ENCODE measurements around the gene PRPH2.

The PRPH2 gene, protein sequence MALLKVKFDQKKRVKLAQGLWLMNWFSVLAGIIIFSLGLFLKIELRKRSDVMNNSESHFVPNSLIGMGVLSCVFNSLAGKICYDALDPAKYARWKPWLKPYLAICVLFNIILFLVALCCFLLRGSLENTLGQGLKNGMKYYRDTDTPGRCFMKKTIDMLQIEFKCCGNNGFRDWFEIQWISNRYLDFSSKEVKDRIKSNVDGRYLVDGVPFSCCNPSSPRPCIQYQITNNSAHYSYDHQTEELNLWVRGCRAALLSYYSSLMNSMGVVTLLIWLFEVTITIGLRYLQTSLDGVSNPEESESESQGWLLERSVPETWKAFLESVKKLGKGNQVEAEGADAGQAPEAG

GRCh38 chr6:42722497-42722896, at the start of gene PRPH2:
PRPH2 (minus strand) TSS chr6:42722597; CDS start chr6:42722334, 263 bp downstream.
- DNase-seq: no peak

DNA sequence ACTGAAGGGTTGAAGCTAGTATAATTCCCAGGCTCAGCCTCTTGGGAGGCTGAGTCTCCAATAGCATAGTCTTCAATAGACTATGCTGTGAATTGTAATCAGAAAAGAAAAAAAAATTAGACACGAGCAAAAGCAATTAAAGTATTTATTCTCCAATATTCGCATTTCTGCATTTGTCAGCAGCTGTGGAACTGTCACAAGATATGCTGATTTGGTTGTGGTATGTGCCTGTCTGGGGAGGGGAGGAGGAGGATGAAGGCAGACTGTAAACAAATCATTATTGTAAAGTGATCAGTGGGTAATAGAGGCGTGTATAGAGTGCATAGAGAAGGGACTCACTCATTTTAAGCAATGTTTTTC, 49.3 kb upstream of the PRPH2 start:
- no peak for DNase-seq

GRCh38 chr6:42769836-42770235, 47.4 kb upstream of the PRPH2 start:
- DNase-seq: no peak

DNA sequence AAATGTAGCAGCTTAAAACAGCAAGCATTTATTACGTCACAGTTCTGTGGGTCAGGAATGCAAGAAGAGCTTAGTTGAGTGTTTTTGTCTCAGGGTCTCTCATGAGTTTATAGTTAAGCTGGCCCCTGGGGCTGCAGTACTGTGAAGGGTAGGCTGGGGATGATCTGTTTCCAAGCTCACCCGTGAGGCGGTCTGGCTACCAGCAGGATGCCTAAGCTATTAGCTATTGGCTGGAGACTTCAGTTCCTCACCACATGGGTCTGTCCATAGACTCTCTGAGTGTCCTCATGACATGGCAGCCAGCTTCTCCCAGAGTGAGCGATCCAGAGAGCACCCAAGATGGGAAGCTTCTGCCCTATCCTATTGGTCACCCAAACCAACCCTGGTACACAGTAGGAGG, 46.7 kb upstream of the PRPH2 start:
- no peak for DNase-seq

GRCh38 chr6:42766163-42766670, 43.8 kb upstream of the PRPH2 start:
- DNase-seq: peak; percentile 61

DNA sequence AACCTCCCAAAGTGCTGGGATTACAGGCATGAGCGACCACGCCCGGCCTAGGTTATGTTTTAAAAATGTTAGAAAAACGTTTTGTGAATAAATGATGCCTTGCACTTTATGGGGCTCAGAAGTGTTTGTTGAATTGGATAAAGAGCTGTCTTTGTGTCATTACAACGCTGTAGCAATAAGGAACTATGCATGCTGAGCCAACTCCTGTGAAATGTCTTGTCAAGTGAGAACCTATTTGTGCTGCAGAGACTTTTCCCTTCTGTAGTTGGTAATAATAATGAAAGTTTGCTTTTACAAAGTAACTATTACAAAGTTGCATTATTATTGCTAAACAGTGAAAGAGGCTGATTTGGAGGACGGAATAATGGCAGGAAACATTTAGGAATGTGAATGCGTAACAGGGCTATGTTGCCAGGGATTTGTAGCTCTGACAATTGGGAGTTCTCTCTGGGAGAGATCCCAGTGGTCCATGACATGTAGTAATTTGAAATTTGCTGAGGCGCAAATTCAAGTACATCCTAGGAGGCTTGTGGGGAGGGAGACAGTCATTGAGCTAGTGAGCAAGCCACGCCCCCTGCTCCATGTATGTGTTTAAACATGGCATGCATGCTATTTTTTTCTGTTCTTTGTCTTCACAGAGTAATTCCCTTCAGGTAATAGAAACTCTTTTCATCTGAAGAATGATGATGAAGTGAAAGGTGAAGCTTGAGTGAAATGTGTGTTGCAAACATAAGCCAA, 42.7 kb upstream of the PRPH2 start:
- no peak for DNase-seq

DNA sequence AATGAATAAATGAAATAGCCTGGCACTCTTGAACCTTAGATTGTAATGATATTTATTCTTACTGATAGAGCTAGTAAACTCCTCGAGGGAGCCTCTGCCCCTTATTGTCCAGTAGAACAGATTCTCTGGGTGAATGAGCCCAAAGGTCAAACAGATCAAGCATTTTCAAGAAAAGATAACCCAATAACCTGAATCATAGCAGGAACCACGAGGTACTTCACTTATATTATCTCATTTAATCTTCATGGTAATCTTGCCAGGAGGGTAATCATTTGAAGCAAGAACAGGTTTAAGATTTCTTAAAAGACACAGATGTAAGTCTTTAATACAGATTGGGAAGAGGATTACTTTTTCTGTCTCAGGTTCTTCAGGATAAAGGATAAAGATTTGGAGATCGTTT, 40.6 kb upstream of the PRPH2 start:
- no peak for DNase-seq

- DNase-seq: no peak
Measured at GRCh38 chr6:42762426-42762859, 40.0 kb upstream of the PRPH2 start.

DNA sequence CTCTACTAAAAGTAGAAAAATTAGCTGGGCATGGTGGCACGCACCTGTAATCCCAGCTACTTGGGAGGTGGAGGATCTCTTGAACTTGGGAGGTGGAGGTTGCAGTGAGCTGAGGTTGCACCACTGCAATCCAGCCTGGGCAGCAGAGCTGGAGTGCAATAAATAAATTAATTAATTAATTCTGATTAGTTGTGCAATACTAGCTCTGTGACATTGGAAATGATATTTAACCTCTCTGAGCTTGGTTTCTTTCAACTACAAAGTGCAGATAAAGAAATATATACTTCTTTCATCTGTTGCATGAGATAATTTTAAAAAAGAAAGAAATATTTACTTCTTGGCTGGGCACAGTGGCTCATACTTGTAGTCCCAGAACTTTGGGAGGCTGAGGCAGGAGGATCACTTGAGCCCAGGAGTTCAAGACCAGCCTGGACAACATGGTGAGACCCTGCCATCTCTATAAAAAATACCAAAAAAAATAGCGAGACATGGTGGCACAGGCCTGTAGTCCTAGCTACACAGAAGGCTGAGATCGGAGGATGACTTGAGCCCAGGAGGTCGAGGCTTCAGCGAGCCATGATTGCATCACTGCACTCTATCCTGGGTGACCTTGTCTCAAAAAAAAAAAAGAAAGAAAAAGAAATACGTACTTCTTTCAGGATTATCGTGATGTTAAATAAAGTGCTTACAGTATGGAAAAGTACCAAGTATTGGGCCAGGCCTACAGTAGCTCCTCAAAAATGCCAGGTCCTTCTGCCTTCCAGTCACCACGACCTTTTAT, 39.1 kb upstream of the PRPH2 start:
- no peak for DNase-seq

- DNase-seq: no peak
Measured at GRCh38 chr6:42758756-42759430, 36.5 kb upstream of the PRPH2 start.

DNA sequence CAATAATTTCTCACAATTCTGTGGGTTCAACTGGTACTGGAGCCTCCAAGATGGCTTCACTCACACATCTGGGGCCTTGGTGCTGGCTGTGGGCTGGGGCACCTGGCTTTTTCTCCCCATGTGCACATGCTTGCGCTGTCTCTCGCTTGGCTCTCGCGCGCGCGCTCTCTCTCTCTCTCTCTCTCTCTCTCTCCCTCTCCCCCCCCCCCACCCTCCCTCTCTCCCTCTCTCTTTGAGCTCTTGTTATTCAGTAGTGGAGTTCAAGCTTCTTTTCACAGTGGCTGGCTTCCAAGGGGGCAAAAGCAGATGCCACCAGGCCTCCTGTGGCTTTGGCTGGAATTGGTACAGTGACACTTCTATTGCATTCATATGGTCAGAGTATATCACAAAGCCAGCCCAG, 34.3 kb upstream of the PRPH2 start:
- DNase-seq: no peak

DNA sequence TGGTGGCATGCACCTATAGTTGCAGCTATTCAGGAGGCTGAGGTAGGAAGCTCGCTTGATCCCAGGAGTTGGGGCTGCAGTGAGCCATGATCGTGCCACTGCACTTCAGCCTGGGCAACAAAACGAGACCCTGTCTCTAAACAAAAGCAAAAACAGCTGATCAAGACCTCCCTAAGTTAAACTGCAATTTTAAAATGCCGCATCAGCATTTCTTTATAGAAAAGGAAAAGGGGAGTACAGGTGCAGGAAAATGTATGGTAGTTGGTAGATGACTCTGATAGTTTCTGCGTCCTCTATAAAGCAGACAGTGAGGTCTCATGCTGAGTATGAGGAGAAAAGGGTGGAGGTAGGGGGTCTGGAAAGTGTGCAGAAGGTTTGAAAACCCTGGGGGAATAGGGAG, 32.4 kb upstream of the PRPH2 start:
- DNase-seq: no peak

GRCh38 chr6:42751055-42751454, 28.7 kb upstream of the PRPH2 start:
- DNase-seq: no peak

DNA sequence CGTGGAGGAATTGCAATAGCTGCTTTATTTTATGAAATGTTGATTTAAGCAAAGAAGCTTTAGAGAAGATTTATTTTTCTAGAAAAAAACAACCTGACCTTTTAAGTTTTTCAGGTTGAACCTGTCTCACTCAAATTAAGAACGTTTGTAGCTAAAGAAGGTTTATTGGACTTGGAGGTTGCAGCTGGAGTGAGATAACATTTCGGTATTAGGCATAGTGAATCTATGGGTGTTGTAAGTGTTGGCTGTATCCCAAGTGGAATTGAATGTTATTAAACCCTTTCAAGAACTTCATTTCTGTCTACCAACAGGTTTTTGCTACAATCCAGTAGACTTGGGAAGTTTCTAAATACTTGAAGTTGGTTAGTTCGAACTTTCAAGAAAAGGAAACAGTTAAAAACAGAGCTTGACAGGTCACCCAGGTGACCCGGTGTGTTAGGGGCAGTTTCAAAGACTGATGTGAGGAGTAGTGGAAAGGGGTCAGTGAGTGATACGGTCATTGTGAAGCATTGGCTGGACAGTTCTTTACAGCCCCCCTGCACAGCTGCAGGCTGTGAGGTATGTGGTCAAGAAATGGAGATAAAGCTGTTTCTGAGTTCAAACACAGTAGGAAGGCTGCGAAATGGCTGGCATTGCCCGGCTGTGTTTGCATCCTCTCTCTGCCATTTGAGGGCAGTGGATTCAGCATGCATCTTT, 26.0 kb upstream of the PRPH2 start:
- no peak for DNase-seq

DNA sequence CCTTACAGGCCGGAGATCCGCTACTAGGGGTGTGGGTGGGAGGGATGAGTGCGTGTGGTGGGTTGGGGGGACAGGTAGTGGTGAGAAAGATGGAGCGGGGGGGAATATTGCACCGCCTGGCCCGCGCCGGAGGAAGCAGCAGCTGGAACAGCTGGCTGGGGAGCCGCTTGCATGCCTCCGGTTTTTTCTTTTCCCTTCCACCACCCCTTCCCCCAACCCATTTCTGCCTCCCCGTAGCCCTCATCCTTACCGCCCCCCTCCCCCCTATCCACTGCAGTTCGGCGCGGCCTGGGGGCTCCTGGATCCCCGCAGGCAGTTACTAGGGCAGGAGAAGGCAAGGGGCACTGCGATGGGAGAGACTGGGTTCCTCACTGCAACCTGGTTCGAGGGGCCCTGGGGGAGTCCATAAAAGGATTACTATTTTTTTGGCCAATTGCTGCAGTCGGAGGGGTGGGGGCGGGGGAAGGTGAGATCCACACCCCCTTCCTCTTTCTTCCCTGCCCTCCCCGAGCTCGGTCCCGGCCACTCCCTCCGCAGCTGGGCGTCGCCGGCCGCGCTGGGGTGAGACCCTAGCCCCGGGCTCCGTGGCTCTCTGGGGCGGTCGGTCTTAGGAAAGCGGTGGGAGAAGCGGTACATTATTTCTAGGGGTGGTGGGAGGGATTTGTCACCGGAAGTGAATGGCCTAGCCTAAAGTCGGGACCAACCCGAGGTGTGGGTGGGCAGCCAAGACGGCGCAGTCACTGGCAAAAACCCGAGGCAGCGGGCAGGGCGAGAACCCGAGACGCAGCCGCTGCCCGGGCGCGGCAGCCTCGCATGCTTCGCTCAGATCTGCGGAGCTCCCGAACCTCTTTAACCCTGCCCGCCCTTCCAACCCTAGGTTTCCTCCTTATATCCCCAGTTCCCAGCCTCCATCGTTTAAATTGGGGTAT, 24.3 kb upstream of the PRPH2 start:
- peak; percentile 96 for DNase-seq

DNA sequence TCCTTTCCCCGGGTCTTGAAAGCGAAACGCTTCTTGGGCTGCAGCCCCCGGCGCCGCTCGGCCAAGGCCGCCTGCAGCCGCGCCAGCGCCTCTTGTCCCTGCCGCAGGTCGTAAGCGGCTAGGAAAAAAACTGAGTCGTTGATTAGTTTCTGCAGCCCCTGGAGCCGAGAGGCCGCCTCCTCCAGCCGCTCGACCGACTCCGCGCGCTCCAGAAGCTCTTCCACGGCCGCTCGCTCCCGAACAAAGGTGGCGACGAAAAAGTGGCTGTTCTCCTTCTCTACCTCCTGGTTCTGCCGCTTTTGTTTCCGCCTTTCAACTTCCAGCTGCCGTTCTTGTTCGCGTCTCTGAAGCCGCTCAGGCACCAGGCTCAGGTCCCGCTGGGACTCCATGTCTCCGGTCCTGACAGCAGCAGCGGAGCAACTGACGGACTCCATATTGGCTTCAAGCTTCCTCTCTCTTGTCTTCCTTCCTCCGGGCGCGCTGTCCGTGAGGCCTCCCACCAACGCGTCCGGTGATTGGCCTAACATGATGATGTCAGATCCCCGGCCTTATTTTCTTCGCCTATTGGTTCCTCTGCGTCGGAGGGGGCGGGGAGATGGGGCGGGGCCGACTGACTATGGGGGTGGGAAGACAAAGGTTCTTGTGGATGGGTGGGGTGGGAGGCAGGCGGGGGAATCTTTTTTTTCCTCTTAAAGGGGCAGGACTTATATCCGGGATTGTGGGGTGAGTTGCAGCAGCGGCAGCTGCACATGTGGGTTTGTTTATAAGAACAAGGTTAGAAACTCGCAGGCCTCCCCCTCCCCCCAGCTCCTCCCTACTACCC, 23.5 kb upstream of the PRPH2 start, which contains the start of gene TBCC:
Gene TBCC, minus strand, starts transcription at position 464 of the 823 bp plus-strand sequence. Its CDS starts 30 bp downstream, at position 434.
- peak; percentile 99 for DNase-seq

GRCh38 chr6:42745083-42745639, 22.8 kb upstream of the PRPH2 start:
- peak; percentile 6 for DNase-seq

GRCh38 chr6:42744351-42744893, 22.0 kb upstream of the PRPH2 start:
- no peak for DNase-seq

Data from fibroblast of skin of right quadriceps (primary cell).